Activated CD8-positive, alpha-beta memory T cell treated with anti-CD3 and anti-CD28 coated beads, Interleukin-2, amount 50 U/mL, for 1 hour (primary cell): ENCODE results near the gene KASH5.

Experiments
- DNase-seq: peaks from one replicate; pipeline ENCODE4 v3.0.0-alpha.2; 2020; ENCODE audit errors: extremely low read depth

Gene KASH5

GRCh38 chr19:49395581-49396407 lies 7.7 kb downstream of the KASH5 start:
- DNase-seq, result no peak

- no peak for DNase-seq
Observed at GRCh38 chr19:49396738-49397505, 8.9 kb downstream of the KASH5 start.

DNA sequence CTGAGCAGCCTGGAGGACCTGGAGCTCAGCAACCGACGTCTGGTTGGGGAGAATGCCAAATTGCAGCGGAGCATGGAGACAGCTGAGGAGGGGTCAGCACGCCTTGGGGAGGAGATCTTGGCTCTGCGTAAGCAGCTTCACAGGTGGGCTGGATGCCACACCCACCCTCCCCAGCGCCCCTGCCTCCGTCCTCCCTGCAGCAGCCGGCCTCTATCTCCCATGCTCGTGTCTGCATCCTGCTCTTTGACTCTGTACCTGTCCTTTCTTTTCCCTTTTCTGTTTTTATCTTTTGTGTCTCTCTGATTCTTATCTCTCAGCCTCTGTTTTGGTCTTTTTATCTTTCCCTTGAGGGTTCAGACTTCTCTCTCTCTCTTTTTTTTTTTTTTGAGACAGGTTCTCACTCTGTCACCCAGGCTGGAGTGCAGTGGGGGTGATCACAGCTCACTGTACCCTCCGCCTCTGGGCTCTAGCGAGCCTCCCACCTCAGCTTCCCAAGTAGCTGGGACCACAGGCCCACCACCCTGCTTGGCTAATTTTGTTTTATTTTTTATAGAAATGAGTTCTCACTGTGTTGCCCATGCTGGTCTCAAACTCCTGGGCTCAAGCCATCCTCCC lies 10.1 kb downstream of the KASH5 start:
- no peak for DNase-seq

DNA sequence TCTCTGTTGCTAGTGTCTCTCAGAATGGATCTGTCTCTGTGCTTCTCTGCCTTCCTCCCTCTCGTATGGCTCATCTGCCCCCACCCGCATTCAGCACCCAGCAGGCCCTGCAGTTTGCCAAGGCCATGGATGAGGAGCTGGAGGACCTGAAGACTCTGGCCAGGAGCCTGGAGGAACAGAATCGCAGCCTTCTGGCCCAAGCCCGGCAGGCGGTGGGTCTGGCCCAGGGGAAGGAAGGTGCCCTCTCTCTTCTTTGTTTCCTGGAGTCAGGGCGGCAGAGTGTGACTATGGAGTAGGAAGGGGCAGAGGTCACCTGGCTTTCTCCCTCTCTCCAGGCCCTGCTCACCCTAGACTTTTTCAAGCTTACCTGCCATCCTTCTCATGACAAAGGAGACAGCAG lies 10.9 kb downstream of the KASH5 start:
- no peak for DNase-seq

DNA sequence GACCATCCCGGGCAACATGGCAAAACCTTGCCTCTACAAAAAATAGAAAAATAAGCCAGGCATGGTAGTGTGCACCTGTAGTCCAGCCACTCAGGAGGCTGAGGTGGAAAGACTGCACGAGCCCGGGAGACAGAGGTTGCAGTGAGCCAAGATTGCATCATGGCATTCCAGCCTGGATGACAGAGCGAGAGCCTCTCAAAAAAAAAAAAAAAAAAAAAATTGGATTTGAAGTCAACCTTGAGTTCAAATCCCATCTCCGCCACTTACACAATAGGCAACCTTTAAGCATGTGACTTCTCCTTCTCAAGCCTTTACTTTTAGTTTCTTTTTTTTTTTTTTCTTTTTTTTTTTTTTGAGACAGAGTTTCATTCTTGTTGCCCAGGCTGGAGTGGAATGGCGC lies 12.0 kb downstream of the KASH5 start:
- no peak for DNase-seq

- no peak for DNase-seq
Observed at GRCh38 chr19:49403404-49404187, 15.5 kb downstream of the KASH5 start.

DNA sequence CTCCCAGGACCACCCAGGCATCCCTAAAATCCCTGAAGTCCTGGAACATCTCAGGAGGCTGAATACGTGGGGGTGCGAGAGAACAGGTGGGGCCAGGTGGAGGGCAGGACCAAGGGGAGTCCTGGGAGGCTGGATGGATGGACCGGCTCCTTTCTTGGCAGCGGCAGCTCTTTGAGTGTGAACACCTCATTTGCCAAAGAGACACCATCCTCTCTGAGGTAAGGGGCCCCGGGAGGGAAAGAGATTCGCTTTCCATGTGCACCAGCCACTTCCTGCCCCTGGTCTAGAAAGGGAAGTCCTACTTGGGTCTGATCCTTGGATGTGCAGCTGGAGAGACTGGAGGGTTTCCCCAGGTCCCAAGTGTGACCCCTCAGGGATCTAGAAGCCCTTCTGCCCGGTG lies 19.0 kb downstream of the KASH5 start:
- no peak for DNase-seq

GRCh38 chr19:49407482-49408015 lies 19.5 kb downstream of the KASH5 start:
- DNase-seq, result no peak

DNA sequence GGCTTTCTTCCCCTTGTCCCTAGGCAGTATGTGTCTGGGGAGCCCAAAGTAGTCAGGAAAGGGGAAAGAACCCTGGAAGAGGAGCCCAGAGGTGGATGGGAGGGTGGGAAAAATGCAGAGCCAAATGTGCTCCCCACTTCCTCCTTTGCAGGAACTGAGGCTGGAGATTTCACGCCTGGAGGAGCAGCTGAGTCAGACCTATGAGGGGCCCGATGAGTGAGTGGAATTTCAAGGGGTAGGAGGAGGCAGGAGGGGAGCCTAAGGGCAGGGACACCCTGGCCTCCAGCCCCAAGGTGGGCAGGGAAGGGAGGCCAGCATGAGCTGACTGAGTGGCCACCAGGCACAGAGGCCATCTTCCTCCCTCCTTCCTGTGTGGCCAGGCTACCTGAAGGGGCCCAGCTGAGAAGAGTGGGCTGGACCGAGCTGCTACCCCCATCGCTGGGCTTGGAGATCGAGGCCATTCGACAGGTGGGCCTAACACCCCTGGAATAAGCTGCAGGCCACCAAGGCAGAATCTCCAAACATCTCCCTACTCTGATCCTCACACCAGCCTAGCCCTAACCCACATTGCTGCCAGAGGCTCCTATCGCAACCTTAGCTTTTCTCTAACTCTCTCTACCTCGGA lies 20.9 kb downstream of the KASH5 start:
- no peak for DNase-seq

- no peak for DNase-seq
Observed at GRCh38 chr19:49409441-49410029, 21.5 kb downstream of the KASH5 start.

DNA sequence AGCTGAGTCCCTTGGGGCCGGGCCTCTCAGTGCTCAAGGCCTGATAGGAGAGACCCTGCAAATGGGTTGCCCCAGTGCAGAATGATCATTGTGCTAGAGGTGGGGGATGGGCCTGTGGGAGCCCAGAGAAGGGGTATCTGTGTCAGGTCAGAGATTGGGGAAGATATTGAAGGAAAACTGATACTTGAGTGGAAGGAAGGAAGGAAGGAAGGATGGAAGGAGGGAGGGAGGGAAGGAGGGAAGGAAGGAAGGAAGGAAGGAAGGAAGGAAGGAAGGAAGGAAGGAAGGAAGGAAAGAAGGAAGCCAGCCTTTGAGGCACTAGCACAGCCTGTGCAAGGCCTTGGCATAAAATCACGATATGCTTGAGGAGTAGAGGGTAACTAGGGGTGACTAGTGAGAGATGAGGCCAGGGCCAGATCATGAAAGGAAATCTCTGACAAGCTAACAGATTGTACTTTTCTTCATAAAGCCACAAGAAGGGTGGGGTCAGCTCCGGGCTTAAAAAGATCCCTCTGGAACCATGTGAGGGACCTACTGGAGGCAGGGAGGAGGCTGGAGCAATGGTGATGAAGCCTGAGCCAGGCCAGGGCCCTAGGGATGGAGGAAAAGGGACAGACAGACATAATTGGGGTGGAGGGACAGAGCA lies 23.8 kb downstream of the KASH5 start:
- no peak for DNase-seq

DNA sequence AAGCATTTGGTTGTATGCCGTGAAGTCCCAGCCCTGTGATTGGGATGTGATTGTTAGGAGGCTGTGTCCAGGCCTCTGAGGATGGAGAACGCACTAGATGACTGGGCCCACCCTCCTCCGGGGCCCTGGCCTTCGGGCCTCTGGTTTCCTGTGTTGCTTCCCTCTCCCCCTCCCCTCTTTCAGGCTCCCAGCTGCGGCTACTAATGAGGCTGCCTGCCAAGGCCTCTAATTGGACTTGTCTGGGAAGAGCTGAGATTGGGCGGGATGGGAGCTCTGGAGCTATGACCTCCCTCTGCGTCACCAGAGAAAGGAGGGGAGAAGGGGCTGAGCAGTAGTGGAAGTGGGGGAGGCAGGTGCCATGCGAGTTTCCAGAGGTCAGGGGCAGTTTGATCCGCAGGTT lies 25.3 kb downstream of the KASH5 start:
- DNase-seq, result no peak

DNA sequence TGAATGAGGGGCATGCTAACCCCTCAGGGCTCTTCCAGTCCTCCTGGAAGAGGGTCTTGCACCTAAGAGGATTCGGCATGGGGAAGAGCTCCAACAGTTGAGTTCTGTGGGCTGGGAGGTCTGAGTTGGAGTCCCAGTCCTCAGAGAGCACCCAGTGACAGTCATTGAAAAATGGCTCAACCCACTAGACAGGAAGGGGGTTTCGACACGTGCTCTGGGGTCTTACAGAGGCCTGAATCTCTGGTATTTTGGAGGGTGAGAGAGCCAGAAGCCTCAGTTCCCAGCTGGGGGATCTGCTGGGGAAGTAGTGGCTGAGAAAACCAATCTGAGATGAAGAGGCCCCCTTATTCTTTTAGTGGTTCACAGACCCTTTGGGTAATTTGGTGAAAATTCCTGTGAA lies 26.2 kb downstream of the KASH5 start:
- DNase-seq, result no peak

DNA sequence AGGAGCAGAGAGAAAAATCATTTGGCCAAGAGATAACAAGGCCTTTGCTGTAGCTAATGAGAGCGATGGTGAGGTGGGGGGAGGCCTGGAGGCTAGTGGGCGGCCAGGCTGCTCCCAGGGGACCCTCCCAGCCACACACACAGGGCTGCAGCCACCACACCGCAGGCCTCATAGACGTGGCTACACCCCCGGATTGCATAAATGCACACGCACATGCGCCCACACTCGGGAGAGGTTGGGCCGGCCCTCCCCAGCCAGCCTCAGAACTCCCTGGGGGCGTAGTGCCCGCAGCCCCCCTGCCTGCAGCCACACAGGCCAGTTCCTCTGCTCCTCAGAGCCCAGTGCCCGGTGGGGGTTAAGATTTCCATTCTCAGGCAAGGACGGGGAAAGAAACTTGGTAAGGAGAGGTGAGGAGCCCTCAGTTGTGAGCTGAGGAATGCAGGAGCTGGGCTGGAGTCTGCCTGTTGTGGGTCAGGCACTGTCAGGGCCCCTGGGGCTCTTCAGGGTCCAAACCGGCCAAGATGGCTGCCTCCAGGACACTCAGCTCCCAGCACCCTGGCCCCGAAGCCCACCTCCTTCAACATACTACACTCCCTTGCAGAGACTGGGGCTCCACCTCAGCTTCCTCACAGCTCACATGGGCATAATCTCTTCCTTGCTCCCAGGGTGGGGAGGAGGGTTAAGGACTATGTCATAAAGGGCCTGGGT lies 27.2 kb downstream of the KASH5 start:
- no peak for DNase-seq

GRCh38 chr19:49415810-49416200 lies 27.8 kb downstream of the KASH5 start:
- DNase-seq, result no peak

DNA sequence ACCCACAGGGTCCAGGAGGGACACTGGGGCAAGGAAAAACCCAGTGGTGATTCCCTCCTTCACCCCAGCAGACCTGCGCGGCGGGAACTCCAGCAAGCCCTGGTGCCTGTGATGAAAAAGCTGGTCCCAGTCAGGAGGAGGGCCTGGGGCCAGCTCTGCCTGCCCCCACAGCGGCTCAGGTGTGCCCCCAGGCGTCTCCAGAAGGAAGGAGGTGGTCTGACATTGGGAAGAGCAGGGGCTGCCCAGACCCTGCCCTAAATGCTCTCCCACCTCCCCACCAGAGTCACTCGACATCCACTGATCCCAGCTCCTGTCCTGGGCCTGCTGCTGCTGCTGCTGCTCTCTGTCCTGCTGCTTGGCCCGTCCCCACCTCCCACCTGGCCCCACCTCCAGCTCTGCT lies 29.0 kb downstream of the KASH5 start:
- DNase-seq, result no peak

DNA sequence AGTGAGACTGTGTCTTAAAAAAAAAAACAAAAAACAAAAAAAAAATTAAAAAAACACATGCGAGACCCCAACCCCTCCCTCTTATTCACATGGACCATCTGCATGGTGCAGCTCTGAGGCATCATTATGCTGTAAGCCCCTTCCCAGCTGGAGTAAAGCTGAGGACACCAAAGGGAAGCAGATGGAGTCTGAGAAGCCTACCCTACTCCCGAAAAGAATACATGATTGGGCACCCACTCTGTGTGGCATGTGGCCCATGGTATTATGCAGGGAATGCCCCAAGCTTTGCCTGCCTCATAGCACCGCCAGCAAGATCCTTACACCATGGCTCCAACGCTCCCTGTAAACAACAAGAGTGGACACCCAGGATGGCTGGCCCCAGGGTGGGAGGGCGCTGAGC lies 30.5 kb downstream of the KASH5 start:
- DNase-seq, result no peak

- no peak for DNase-seq
Observed at GRCh38 chr19:49419173-49419572, 31.1 kb downstream of the KASH5 start.

DNA sequence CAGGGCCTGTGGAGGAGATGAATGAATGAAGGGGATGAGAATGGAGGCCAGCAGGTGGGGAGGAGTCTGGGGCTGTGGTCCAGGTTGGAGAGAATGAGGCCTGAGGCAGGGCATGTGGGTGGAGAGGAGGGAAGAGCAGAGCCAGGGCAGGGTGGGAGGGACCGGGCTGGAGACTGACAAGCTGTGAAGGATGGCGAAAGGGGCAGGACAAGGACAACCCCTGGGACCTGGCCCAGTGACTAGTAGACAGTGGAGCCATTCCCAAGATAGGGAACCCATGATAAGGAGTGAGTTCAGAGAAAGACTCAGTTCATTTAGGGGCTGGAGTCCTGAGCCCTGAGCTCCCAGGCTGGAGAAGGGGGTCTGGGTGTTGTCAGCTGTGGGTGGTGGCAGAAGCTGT lies 32.2 kb downstream of the KASH5 start:
- DNase-seq, result no peak
